ENCODE measurements around the gene RIMBP2.

The RIMBP2 gene

GRCh38 chr12:130680451-130680990 lies 35.6 kb downstream of the RIMBP2 start:
- no peak for DNase-seq (ENCODE audit: low read depth)

GRCh38 chr12:130677957-130678558 lies 38.0 kb downstream of the RIMBP2 start:
- DNase-seq (ENCODE audit: low read depth) = no peak

DNA sequence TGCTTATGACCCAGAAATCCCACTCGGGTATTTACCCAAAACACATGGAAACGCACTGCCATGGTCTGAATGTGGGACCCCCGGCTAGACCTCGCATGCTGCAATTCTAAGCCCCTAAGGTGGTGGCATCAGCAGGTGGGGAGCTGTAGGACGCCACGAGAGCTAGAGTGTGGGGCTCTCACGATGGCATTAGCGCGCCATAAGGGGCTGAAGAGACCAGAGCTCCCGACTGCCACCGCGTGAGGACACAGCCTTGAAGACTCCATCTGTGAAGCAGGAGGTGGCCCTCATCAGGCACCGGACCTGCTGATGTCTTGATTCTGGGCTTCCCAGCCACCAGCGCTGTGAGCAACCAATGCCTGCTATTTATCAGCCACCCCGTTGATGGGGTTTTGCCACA lies 40.3 kb downstream of the RIMBP2 start:
- DNase-seq (ENCODE audit: low read depth) = no peak

DNA sequence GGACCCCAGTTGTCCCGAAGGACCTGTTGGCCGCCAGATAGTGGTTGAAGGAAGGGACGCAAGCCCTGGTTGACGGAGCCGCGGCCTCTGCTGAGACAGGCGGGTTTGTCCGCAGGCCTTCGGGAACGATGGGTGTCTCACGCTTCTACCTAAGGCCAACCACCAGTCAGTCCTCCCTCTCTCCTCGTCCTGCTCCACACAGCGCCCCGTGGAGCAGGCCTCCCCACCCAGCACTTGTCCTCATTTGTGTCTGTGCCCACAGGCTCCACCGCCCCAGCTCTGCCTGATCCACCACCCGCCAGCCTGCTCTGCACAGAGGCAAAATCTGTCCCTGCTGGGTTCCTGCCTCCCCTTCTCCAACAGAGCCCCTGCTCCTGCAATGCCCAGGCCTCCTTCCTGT lies 41.0 kb downstream of the RIMBP2 start:
- no peak for DNase-seq (ENCODE audit: low read depth)

GRCh38 chr12:130674676-130675075 lies 41.4 kb downstream of the RIMBP2 start:
- DNase-seq (ENCODE audit: low read depth) = no peak

DNA sequence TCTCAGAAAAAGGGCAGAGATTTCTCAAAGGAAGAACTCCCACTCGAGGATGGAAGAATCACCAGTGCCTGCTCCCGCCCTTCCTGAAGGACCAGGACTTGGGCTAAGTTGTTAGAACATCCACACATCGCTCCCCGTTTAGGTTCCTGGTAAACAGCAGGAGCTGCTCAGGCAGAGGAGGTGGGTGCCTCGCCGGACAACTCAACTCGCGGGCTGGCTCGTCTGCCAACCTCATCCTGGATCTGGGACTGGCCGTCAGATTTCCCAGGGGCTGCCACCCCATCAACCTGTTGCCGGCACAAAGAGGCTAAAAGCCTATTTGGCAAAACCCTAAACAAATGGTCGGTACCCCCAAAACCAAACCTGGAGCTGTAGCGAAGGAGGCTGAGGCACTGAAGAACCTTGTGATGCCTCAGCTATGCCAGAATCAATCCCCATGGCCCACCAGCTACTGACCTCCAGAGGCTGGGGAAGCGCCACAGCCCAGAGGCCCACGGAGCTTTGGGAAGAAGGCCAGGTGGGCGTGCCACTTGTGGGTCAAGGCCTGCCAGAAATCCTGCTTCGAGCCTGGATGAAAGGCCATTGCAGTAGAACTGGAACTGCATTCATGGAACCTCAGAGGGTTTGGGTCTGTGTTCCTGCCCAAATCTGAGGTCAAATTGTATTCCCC lies 42.9 kb downstream of the RIMBP2 start:
- DNase-seq (ENCODE audit: low read depth) = no peak

DNA sequence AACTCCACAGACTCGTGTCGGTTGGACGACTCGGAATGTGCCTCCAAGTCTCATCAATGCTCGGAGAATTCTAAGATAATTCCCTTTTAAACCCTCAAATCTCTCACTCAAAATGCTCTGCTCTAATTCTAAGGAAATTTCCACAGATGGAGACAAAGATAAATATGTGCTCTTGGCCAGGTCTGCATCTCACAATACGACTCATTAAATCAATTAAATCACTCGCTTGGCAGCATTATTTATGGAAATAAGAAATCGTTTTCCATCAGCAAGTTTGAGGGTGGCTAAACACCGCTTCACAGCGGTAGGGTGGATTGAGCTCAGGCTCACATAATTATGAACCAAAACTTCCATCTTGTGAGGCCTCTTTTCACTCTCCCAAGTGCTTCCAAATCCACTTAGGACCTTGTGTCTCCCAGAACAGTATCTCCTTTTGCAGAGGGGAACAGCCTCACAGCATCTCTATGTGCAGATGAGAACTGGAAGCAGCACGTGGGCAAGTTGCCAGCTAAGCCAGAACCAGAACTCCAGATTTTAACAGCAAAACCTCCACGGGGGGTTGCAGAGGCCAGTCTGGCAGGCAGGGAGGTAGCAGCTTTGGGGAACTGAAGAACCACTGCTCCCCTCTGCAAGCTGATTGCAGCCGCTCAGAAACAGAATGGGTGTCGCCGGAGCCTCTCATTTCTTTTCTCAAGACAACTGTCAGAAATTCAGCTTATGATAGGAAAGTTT lies 43.8 kb downstream of the RIMBP2 start:
- no peak for DNase-seq (ENCODE audit: low read depth)

DNA sequence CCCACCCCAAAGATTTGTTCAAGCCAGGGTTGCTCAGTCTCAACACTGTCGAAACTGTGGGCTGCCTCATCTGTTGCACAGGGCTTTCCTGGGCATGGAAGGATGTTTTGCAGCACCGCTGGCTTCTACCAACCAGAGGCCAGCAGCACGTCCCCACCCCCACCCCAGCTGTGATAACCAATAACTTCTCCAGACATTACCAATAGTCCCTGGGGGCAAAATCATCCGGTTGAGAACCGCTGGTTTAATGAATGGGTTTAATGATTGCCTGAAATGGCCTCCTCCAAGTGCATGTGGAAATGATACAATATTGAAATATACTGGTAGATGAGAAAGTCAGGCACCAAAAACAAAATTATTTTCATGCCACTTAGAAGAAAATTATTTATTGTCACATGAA lies 44.5 kb downstream of the RIMBP2 start:
- DNase-seq (ENCODE audit: low read depth) = no peak

DNA sequence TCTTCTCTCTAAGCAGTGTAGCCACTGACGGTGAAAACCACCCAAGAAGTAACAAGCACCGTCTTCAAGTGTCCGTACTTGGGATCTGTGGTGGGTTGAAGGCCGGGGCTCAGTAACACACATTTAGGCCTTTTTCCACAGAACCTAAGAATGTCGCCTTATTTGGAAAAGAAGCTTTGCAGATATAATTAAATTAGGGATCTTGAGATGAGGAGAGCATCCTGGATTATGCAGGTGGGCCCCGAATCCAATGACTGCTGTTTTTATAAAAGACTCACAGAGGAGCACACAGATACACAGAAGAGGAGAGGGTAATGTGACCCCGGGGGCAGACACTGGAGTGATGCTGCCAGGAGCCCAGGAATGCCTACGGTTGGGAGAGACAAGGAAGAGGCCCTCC lies 46.3 kb downstream of the RIMBP2 start:
- no peak for DNase-seq (ENCODE audit: low read depth)

GRCh38 chr12:130669205-130669557 lies 46.9 kb downstream of the RIMBP2 start:
- no peak for DNase-seq (ENCODE audit: low read depth)

DNA sequence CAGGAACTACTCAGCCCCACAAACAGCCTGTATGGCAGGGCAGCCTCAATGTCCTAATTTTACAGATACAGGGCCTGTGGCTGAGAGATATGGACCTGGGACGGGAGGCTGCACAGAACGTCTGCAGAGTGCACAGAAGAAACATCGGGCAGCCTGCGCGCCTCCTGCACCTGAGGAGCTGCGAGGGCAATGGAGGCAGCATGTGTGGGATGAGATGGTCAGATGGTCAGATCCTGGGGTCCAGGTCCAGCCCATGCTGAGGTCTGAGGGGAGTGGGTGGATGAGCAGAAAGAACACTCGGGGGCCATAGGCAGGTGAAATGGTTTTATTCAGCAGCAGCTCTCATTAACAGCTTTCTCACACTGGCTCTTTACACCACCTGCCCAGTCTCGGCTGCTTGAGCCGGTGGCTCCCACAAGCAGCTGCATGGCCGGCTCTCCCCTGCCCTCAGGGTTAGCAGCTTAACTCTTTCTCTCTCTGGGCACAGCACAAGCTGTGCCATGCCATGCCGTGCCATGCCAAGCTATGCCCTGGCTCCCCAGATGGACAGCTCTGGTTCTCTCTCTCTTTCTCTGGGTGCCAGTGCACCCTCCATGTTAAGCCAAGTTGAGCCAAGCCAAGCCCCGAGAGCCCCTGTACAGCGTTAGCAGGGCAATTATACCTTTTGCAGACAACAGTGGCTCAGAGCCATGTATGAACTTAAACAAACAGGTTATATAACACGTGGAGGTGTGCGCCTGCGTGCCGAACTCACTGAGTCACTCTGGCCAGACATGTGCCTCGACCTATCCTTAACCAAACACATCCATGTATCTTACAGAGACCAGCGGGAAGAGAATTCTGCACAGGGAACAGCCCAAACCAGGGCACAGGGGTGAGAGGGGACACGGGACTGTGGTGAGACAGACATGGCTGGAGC lies 47.6 kb downstream of the RIMBP2 start:
- no peak for DNase-seq (ENCODE audit: low read depth)

GRCh38 chr12:130667421-130667960 lies 48.6 kb downstream of the RIMBP2 start:
- DNase-seq (ENCODE audit: low read depth) = no peak

GRCh38 chr12:130666645-130667044 lies 49.5 kb downstream of the RIMBP2 start:
- no peak for DNase-seq (ENCODE audit: low read depth)

GRCh38 chr12:130665753-130666152 lies 50.3 kb downstream of the RIMBP2 start:
- no peak for DNase-seq (ENCODE audit: low read depth)

DNA sequence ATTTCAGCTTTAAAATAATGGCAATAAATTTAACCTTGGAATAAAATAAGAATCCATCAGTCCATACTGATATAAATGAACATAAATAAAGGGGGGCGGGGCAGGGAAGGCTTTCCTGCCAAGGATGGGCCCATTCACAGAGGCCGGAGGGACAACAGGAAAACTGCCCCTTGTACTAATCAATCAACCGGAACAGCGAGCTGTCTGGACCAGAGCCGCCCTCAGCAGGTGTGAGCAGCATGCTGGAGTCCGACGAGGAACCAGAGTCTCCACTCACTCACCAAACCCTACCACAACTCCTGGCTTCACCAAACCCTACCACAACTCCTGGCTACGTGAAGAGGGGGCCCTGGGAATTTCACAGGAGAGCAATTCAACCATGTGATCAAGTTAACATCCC lies 51.3 kb downstream of the RIMBP2 start:
- DNase-seq (ENCODE audit: low read depth) = no peak

GRCh38 chr12:130664252-130664651 lies 51.8 kb downstream of the RIMBP2 start:
- no peak for DNase-seq (ENCODE audit: low read depth)

GRCh38 chr12:130663514-130663913 lies 52.6 kb downstream of the RIMBP2 start:
- DNase-seq (ENCODE audit: low read depth) = no peak

DNA sequence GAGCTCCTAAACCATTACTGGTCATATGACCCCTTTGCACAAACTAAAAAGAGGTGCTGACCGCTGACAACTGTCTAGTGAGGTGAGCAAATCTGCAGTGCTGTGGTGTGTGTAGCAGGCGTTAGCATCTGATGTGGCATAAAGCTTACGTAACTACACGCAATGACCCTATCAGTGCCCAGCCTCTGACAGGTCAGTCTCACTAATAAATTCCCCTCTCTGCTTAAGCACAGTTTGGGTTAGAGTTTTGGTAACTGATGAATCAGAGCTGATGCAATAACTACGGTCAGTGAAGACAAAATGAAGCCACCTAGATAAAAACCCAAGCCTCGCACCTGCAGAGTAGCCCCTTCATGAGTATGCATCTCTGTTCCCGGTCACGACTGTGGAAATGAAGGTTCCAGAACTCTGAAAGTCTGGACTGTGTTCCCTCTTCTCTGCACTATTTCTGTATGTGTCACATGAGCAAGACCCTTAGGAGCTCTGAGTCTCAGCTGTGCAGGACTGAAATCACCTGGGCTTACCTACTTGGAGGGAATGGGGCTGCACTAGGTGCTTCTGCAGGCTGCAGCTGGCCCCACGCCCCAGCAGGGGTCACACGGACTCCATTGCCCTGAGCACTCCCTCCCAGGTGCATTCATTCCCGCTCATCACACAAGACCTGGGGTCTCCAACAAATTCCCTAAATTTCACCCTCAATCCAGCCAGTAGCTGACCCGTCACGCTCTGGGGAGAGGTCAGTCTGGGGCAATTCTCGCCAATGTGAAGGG lies 54.4 kb downstream of the RIMBP2 start:
- no peak for DNase-seq (ENCODE audit: low read depth)

GRCh38 chr12:130661059-130661458 lies 55.0 kb downstream of the RIMBP2 start:
- DNase-seq (ENCODE audit: low read depth) = no peak

DNA sequence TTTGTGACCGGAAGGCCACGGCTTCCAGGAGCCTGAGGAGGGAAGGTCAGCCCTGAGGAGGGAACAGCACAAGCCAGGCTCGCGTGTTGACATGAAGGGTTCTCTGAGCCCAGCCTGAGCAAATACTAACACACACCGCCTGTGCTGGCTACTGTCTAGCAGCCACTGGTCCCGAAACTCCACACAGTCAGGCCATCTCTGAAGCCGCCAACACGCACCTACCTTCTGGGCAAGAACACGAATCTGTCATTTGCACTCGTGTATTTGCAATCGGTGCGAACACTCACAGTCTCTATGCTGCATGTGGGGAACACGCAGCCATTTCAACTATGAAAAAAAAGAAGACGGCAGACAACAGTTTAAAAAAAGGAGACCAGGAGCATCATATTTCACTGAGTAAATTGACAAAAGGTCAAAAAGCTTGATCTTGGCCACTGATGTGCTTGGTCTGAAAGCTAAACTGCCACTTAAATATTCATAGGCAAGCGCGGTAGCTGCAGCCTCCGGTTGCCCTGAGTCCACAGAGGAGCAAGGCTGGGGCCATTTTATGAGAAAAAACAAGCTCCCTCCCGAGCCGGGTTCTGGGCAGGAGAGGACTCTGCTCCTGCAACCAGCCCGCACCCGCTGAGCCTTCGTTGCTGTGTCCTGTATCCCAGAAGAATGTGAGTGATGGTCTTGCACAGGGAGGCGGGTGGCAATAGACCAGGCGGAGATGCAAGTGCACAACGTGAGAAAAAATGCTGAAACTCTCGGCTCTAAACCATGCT lies 57.8 kb downstream of the RIMBP2 start:
- DNase-seq (ENCODE audit: low read depth) = no peak

Data from amniotic epithelial cell (primary cell).